Upper lobe of left lung (tissue), 6 donors: ENCODE data around the gene HERC2. TPM values are rescaled to one million over a fixed set of nuclear protein-coding genes. Genes with fewer than 3 reads are reported as not detected.
"Not testable (repeated sequence)": the region's sequence is repeated elsewhere in the genome, so short reads cannot be mapped to it uniquely, and the experiment has no call there.

Experiments
- ATAC-seq, 2 donors: fragments of 200-7000 bp; cut with Tn5 transposase; one replicate each; pipeline ENCODE4 v1.9.1; 2022; ENCODE audit warnings: mild to moderate bottlenecking in 2 of 2, moderate library complexity in 2 of 2; ENCODE audit not compliant: low FRiP score in 2 of 2
- DNase-seq, 2 donors: peaks; one replicate each; pipeline ENCODE4 v3.0.0-alpha.2; 2019 to 2020
- H3K27ac ChIP-seq, 4 donors: fragments of 200-600 bp; sonication (generic); one replicate each; pipeline ENCODE4 v1.5.1; 2016 to 2019
- H3K27me3 ChIP-seq, 4 donors: fragments of 200-600 bp; sonication (generic); one replicate each; pipeline ENCODE4 v1.5.1; 2017 to 2019
- H3K36me3 ChIP-seq, 4 donors: fragments of 200-600 bp; sonication (generic); one replicate each; pipeline ENCODE4 v1.5.1; 2016 to 2019
- H3K4me1 ChIP-seq, 4 donors: fragments of 200-600 bp; sonication (generic); one replicate each; pipeline ENCODE4 v1.5.1; 2018 to 2019
- H3K4me3 ChIP-seq, 4 donors: fragments of 200-600 bp; sonication (generic); one replicate each; pipeline ENCODE4 v1.5.1; 2017 to 2019; ENCODE audit warnings: mild to moderate bottlenecking in 2 of 4, moderate library complexity in 1 of 4
- H3K9me3 ChIP-seq, 4 donors: fragments of 200-600 bp; sonication (generic); one replicate each; pipeline ENCODE4 v1.5.1; 2018 to 2019
- EP300 ChIP-seq, 4 donors: sonication (generic); formaldehyde crosslinking; IDR thresholded peaks; one replicate each; pipeline ENCODE4 v1.5.1; 2017; ENCODE audit warnings: antibody characterized with exemption in 4 of 4, control low read depth in 2 of 4
- POLR2A ChIP-seq, 4 donors: fragments of 450-650 bp; IDR thresholded peaks; one replicate each; pipeline ENCODE4 v1.5.1; 2016 to 2017; ENCODE audit warnings: antibody characterized with exemption in 4 of 4, mild to moderate bottlenecking in 2 of 4
- POLR2AphosphoS5 ChIP-seq, 2 donors: sonication (generic); formaldehyde crosslinking; IDR thresholded peaks; one replicate each; pipeline ENCODE4 v1.5.1; 2017; ENCODE audit warnings: antibody characterized with exemption in 2 of 2
- WGBS, 2 donors: methylation state at CpG; one replicate each; pipeline ENCODE4 v1.1.5; 2017 to 2018; 5-methylcytosine and 5-hydroxymethylcytosine counted together
- total RNA-seq, 6 donors: library from RNA; depleted of rRNA in 4 of 6; stranded (reverse); fragments of >200 nt in 4 of 6; gene quantifications; one replicate each; pipeline versions ENCODE4 v1.1.0 to v1.2.1, GENCODE V29; 2016 to 2021
- TF ChIP-seq, protein P1 (sequence below), 6 experiments: fragments of 450-650 bp in 4 of 6; fragments of 200-600 bp in 2 of 6; sonication (generic) in 2 of 6; IDR thresholded peaks; one replicate each; pipeline ENCODE4 v1.5.1; 2016 to 2019; ENCODE audit warnings: antibody characterized with exemption in 6 of 6
- donor health status: DM: no; HTN: no; CAD: no; lungs with moderate emphysema.
- donor health status: DM: no; HTN: yes; CAD: no; lungs with severe emphysema.

The HERC2 gene
- total RNA-seq, 6 donors from 2014 or later: 48.6 to 113 (median 53.4) TPM

DNA sequence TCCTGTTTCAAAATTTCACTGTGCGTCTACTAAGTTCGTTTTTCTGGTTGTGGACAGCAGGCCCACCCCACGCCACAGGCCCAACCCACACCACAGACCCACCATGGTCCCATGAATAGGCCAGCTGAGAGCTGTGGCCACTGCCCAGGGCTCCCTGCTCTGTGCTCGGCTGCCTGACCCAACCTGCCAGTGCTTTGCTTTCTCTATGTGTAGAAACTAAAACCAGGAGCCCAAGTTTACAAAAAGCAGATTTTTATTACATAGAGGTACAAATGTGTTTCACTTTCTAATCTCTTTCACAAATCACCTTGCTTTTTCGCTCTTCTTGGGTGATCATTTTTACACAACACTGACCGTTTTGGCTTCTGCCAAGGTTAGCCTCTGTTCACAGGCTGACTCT, 69.1 kb downstream of the HERC2 start:
- Histone ChIP-seq H3K4me1 (no peaks in the 10 kb centered on the region), H3K27ac (no peak overlapping the region), H3K36me3 (peaks cover 0 to 80% (median 48%) of the 10 kb centered on the region in 4 donors), H3K4me3 (no peak overlapping the region), H3K9me3 (no peaks in the 10 kb centered on the region), H3K27me3 (no peaks in the 10 kb centered on the region)
- no peak for ATAC-seq
- WGBS, 2 donors: 92 to 94% methylated on average over 6 of the region's 6 CpGs
- TF ChIP-seq EP300 (IDR thresholded peaks at IDR 0.05): no peak
- TF ChIP-seq POLR2AphosphoS5 (IDR thresholded peaks at IDR 0.05): no peak
- no peak for TF ChIP-seq POLR2A (IDR thresholded peaks at IDR 0.05)
- DNase-seq: no peak

GRCh38 chr15:28246605-28247004, 75.4 kb downstream of the HERC2 start:
- TF ChIP-seq POLR2A (IDR thresholded peaks at IDR 0.05) (no peak), EP300 (IDR thresholded peaks at IDR 0.05) (no peak), POLR2AphosphoS5 (IDR thresholded peaks at IDR 0.05) (no peak)
- TF ChIP-seq, protein P1, sequence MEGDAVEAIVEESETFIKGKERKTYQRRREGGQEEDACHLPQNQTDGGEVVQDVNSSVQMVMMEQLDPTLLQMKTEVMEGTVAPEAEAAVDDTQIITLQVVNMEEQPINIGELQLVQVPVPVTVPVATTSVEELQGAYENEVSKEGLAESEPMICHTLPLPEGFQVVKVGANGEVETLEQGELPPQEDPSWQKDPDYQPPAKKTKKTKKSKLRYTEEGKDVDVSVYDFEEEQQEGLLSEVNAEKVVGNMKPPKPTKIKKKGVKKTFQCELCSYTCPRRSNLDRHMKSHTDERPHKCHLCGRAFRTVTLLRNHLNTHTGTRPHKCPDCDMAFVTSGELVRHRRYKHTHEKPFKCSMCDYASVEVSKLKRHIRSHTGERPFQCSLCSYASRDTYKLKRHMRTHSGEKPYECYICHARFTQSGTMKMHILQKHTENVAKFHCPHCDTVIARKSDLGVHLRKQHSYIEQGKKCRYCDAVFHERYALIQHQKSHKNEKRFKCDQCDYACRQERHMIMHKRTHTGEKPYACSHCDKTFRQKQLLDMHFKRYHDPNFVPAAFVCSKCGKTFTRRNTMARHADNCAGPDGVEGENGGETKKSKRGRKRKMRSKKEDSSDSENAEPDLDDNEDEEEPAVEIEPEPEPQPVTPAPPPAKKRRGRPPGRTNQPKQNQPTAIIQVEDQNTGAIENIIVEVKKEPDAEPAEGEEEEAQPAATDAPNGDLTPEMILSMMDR (IDR thresholded peaks at IDR 0.05): no peak
- no peaks in the 10 kb centered on the region for H3K4me1 ChIP-seq
- H3K27ac ChIP-seq: no peak overlapping the region
- ATAC-seq (no peak), DNase-seq (no peak)
- WGBS, 2 donors: 94 to 95% methylated on average over 5 of the region's 5 CpGs
- peaks cover 0 to 5% (median 0%) of the 10 kb centered on the region in 4 donors for H3K9me3 ChIP-seq
- no peaks in the 10 kb centered on the region for H3K27me3 ChIP-seq
- H3K36me3 ChIP-seq: peaks cover 5 to 70% (median 39%) of the 10 kb centered on the region in 4 donors
- no peak overlapping the region for H3K4me3 ChIP-seq

DNA sequence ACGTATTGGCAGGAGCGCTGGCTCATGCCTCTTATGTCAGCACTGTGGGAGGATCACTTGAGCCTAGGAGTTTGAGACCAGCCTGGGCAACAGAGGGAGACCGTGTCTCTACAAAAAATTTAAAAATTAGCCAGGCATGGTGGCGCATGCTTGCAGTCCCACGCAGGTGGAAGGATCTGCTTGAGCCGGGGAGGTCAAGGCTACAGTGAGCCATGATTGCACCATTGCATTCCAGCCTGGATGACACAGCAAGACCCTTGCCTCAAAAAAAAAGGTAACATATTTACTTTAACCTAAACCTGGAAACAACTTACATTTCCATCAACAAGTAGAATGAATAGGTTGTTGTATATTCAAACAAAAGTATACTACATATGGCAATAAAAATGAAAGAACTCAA, 78.1 kb downstream of the HERC2 start:
- Histone ChIP-seq H3K9me3 (peaks cover 0 to 5% (median 0%) of the 10 kb centered on the region in 4 donors), H3K27me3 (no peaks in the 10 kb centered on the region), H3K4me3 (no peak overlapping the region), H3K36me3 (peaks cover 5 to 74% (median 37%) of the 10 kb centered on the region in 4 donors), H3K4me1 (no peaks in the 10 kb centered on the region), H3K27ac (no peak overlapping the region)
- no peak for ATAC-seq
- TF ChIP-seq, protein P1 (IDR thresholded peaks at IDR 0.05): no peak
- TF ChIP-seq POLR2A (IDR thresholded peaks at IDR 0.05) (no peak), POLR2AphosphoS5 (IDR thresholded peaks at IDR 0.05) (no peak), EP300 (IDR thresholded peaks at IDR 0.05) (no peak)
- WGBS, 2 donors: 92 to 98% methylated on average over 6 of the region's 6 CpGs
- no peak for DNase-seq

DNA sequence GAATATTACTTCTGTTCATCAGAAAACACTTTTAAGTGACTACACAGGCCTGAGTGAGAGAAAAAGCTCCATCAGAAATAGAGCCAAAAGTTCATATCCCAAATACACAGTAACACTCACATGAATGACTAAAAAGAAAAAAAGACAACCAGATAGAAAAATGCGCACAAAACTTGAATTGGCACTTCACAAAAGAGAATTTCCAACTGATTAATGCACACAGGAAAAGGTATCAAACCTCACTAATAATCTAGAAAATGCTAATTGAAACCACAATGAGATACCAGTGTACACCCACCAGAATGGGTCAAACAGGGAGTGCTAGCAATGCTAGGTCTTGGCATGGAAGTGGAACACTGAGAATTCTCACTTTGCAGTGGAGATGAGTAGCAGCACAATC, 78.6 kb downstream of the HERC2 start:
- H3K4me1 ChIP-seq: no peaks in the 10 kb centered on the region
- 97 to 100% methylated on average over 1 of the region's 1 CpG for WGBS, 2 donors
- H3K4me3 ChIP-seq: no peak overlapping the region
- H3K27ac ChIP-seq: no peak overlapping the region
- H3K36me3 ChIP-seq: peaks cover 5 to 71% (median 35%) of the 10 kb centered on the region in 4 donors
- TF ChIP-seq, protein P1 (IDR thresholded peaks at IDR 0.05): no peak
- TF ChIP-seq POLR2AphosphoS5 (IDR thresholded peaks at IDR 0.05): no peak
- TF ChIP-seq EP300 (IDR thresholded peaks at IDR 0.05): no peak
- no peak for TF ChIP-seq POLR2A (IDR thresholded peaks at IDR 0.05)
- H3K9me3 ChIP-seq: peaks cover 0 to 5% (median 0%) of the 10 kb centered on the region in 4 donors
- no peaks in the 10 kb centered on the region for H3K27me3 ChIP-seq
- ATAC-seq: no peak
- DNase-seq: no peak

GRCh38 chr15:28238296-28238695, 83.7 kb downstream of the HERC2 start:
- H3K4me3 ChIP-seq, H3K27me3 ChIP-seq, H3K27ac ChIP-seq, H3K4me1 ChIP-seq, DNase-seq, H3K9me3 ChIP-seq, ATAC-seq: not testable (repeated sequence)
- WGBS, 2 donors: 58 to 73% methylated on average over 4 of the region's 4 CpGs
- H3K36me3 ChIP-seq: peaks cover 5 to 68% (median 25%) of the 10 kb centered on the region in 4 donors

DNA sequence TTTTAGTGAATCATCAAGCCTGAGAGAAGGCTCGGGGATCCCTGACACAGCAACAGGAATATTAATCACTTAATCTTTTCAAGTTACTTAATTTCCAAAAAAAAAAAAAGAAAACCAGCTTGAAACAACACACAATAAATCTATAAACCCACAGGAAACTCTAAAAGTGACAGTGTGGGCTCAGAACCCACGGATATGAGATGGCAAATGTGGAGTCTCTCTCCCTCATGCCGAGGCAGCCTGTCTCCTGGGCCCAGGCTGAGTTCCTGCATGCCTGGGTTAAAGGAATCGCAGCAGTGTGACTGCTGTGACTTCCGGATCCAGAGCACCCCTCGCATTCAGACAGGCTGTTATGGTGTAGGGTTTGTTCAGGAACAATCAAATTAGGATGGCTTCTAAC, 90.2 kb downstream of the HERC2 start:
- not testable (repeated sequence) for H3K27me3 ChIP-seq, H3K27ac ChIP-seq, DNase-seq, H3K4me1 ChIP-seq, H3K4me3 ChIP-seq, ATAC-seq, H3K9me3 ChIP-seq
- 72 to 77% methylated on average over 6 of the region's 6 CpGs for WGBS, 2 donors
- peaks cover 2 to 53% (median 25%) of the 10 kb centered on the region in 4 donors for H3K36me3 ChIP-seq

- H3K9me3 ChIP-seq, ATAC-seq, H3K27me3 ChIP-seq, DNase-seq, H3K4me1 ChIP-seq, H3K27ac ChIP-seq, H3K4me3 ChIP-seq: not testable (repeated sequence)
- 88 to 90% methylated on average over 4 to 5 of the region's 7 CpGs for WGBS, 2 donors
- peaks cover 2 to 53% (median 24%) of the 10 kb centered on the region in 4 donors for H3K36me3 ChIP-seq
These were observed 90.6 kb downstream of the HERC2 start for GRCh38 chr15:28231336-28231735.

GRCh38 chr15:28228990-28229640, 92.9 kb downstream of the HERC2 start:
- 68 to 70% methylated on average over 9 of the region's 9 CpGs for WGBS, 2 donors
- not testable (repeated sequence) for H3K4me3 ChIP-seq

More at GRCh38 chr15:28228990-28229640, 92.9 kb downstream of the HERC2 start:
- H3K9me3 ChIP-seq, DNase-seq, H3K27me3 ChIP-seq, H3K4me1 ChIP-seq, ATAC-seq, H3K27ac ChIP-seq: not testable (repeated sequence)
- peaks cover 2 to 52% (median 18%) of the 10 kb centered on the region in 4 donors for H3K36me3 ChIP-seq
